NB4 (cell line): ENCODE data around the gene SLC37A1.

Source experiments
- DNase-seq: peaks from one replicate; pipeline ENCODE4 v3.0.0; 2010; ENCODE audit warnings: low read depth
- H3K4me3 ChIP-seq: one replicate; pipeline ENCODE4 v1.5.1; 2011; ENCODE audit warnings: mild to moderate bottlenecking, low read depth, low read length, moderate library complexity
- CTCF ChIP-seq: IDR thresholded peaks from one replicate; pipeline ENCODE4 v1.5.1; 2012; ENCODE audit warnings: low read depth, low read length
- MAX ChIP-seq: IDR thresholded peaks from 2 replicates; pipeline ENCODE4 v1.6.1; 2011; ENCODE audit warnings: low read depth, low read length
- MYC ChIP-seq: IDR thresholded peaks from 2 replicates; pipeline ENCODE4 v1.6.1; 2011; ENCODE audit warnings: low read depth, low read length
- POLR2A ChIP-seq: IDR thresholded peaks from 2 replicates; pipeline ENCODE4 v1.6.1; 2011; ENCODE audit warnings: mild to moderate bottlenecking; ENCODE audit not compliant: insufficient read length; ENCODE audit errors: extremely low read depth

Gene SLC37A1

GRCh38 chr21:42629933-42630589 is 116.4 kb downstream of the SLC37A1 start:
- H3K4me3 ChIP-seq, result no peak overlapping the region
- TF ChIP-seq MAX, result no peak
- no peak for TF ChIP-seq MYC
- no peak for TF ChIP-seq CTCF
- no peak for TF ChIP-seq POLR2A

GRCh38 chr21:42630626-42631025 is 117.0 kb downstream of the SLC37A1 start:
- no peak for TF ChIP-seq CTCF
- no peak for TF ChIP-seq POLR2A
- TF ChIP-seq MAX, result no peak
- no peak for TF ChIP-seq MYC
- no peak overlapping the region for H3K4me3 ChIP-seq
- no peak for DNase-seq

More at GRCh38 chr21:42629933-42630589, 116.4 kb downstream of the SLC37A1 start:
- no peak for DNase-seq
